Stomach smooth muscle (tissue), 2 donors: ENCODE measurements around the gene CHKB.

Experiments
- H3K27ac ChIP-seq: one replicate; pipeline ENCODE4 v1.7.0; 2013; ENCODE audit warnings: mild to moderate bottlenecking, low read length, inconsistent platforms
- H3K27me3 ChIP-seq, 2 donors: one replicate each; pipeline ENCODE4 v1.7.0; 2013; ENCODE audit warnings: low read length in 2 of 2; ENCODE audit not compliant: insufficient read depth in 2 of 2, control insufficient read depth in 1 of 2
- H3K36me3 ChIP-seq, 2 donors: one replicate each; pipeline ENCODE4 v1.7.0; 2013; ENCODE audit warnings: low read length in 2 of 2; ENCODE audit not compliant: control insufficient read depth in 2 of 2, insufficient read depth in 2 of 2
- H3K4me1 ChIP-seq: one replicate; pipeline ENCODE4 v1.7.0; 2013; ENCODE audit warnings: low read length; ENCODE audit not compliant: control insufficient read depth, insufficient read depth
- H3K4me3 ChIP-seq, 2 donors: one replicate each; pipeline ENCODE4 v1.7.0; 2013; ENCODE audit warnings: low read length in 2 of 2
- H3K9ac ChIP-seq, 2 donors: one replicate each; pipeline ENCODE4 v1.7.0; 2013; ENCODE audit warnings: low read length in 2 of 2, mild to moderate bottlenecking in 1 of 2
- H3K9me3 ChIP-seq, 2 donors: one replicate each; pipeline ENCODE4 v1.7.0; 2013; ENCODE audit warnings: low read length in 2 of 2; ENCODE audit not compliant: control insufficient read depth in 2 of 2
- donor health status: healthy.
- donor health status: Pancreatic carcinoma.

Gene CHKB

GRCh38 chr22:50571264-50572175 lies 11.1 kb downstream of the CHKB start:
- Histone ChIP-seq H3K36me3 (peaks cover 0 to 5% of the 10 kb centered on the region in 2 donors), H3K27ac (no peak overlapping the region), H3K4me1 (no peaks in the 10 kb centered on the region)

GRCh38 chr22:50570861-50571260 lies 11.8 kb downstream of the CHKB start:
- no peak overlapping the region for H3K4me3 ChIP-seq
- no peak overlapping the region for H3K9ac ChIP-seq
- H3K4me1 ChIP-seq: no peaks in the 10 kb centered on the region
- H3K27ac ChIP-seq: no peak overlapping the region
- no peaks in the 10 kb centered on the region for H3K27me3 ChIP-seq
- H3K9me3 ChIP-seq: no peaks in the 10 kb centered on the region
- peaks cover 0 to 5% of the 10 kb centered on the region in 2 donors for H3K36me3 ChIP-seq

More at GRCh38 chr22:50571264-50572175, 11.1 kb downstream of the CHKB start:
- H3K9ac ChIP-seq: no peak overlapping the region
- peaks cover 0 to 3% of the 10 kb centered on the region in 2 donors for H3K27me3 ChIP-seq
- no peaks in the 10 kb centered on the region for H3K9me3 ChIP-seq
- H3K4me3 ChIP-seq: no peak overlapping the region

GRCh38 chr22:50569896-50570535 lies 12.6 kb downstream of the CHKB start:
- peaks cover 0 to 5% of the 10 kb centered on the region in 2 donors for H3K36me3 ChIP-seq
- no peak overlapping the region for H3K4me3 ChIP-seq
- H3K27me3 ChIP-seq: no peaks in the 10 kb centered on the region
- H3K9ac ChIP-seq: no peak overlapping the region
- H3K27ac ChIP-seq: no peak overlapping the region
- no peaks in the 10 kb centered on the region for H3K4me1 ChIP-seq
- no peaks in the 10 kb centered on the region for H3K9me3 ChIP-seq

- Histone ChIP-seq H3K9ac (no peak overlapping the region), H3K36me3 (peaks cover 0 to 5% of the 10 kb centered on the region in 2 donors), H3K27ac (no peak overlapping the region), H3K27me3 (no peaks in the 10 kb centered on the region), H3K4me3 (no peak overlapping the region), H3K9me3 (no peaks in the 10 kb centered on the region), H3K4me1 (no peaks in the 10 kb centered on the region)
Observed at GRCh38 chr22:50569041-50569459, 13.6 kb downstream of the CHKB start.

GRCh38 chr22:50568626-50569025 lies 14.0 kb downstream of the CHKB start:
- H3K4me1 ChIP-seq: peaks cover 4% of the 10 kb centered on the region
- H3K36me3 ChIP-seq: peaks cover 0 to 5% of the 10 kb centered on the region in 2 donors
- no peak overlapping the region for H3K9ac ChIP-seq
- H3K27ac ChIP-seq: no peak overlapping the region
- H3K27me3 ChIP-seq: no peaks in the 10 kb centered on the region
- H3K4me3 ChIP-seq: no peak overlapping the region
- no peaks in the 10 kb centered on the region for H3K9me3 ChIP-seq

- peaks cover 10% of the 10 kb centered on the region for H3K4me1 ChIP-seq
- H3K36me3 ChIP-seq: peaks cover 0 to 5% of the 10 kb centered on the region in 2 donors
- no peak overlapping the region for H3K9ac ChIP-seq
Observed at GRCh38 chr22:50567721-50568252, 14.9 kb downstream of the CHKB start.

GRCh38 chr22:50564289-50564688 lies 18.4 kb downstream of the CHKB start:
- H3K4me3 ChIP-seq: no peak overlapping the region
- no peaks in the 10 kb centered on the region for H3K36me3 ChIP-seq
- no peak overlapping the region for H3K9ac ChIP-seq
- no peak overlapping the region for H3K27ac ChIP-seq
- no peaks in the 10 kb centered on the region for H3K27me3 ChIP-seq
- H3K9me3 ChIP-seq: no peaks in the 10 kb centered on the region
- H3K4me1 ChIP-seq: peaks cover 10% of the 10 kb centered on the region

More at GRCh38 chr22:50567721-50568252, 14.9 kb downstream of the CHKB start:
- no peaks in the 10 kb centered on the region for H3K27me3 ChIP-seq
- no peak overlapping the region for H3K27ac ChIP-seq
- no peaks in the 10 kb centered on the region for H3K9me3 ChIP-seq
- no peak overlapping the region for H3K4me3 ChIP-seq

- Histone ChIP-seq H3K36me3 (no peaks in the 10 kb centered on the region), H3K9ac (peak overlapping the region; percentile 65 to 80), H3K4me3 (peak overlapping the region; percentile 76 to 92), H3K4me1 (peaks cover 10% of the 10 kb centered on the region), H3K27ac (no peak overlapping the region), H3K27me3 (no peaks in the 10 kb centered on the region), H3K9me3 (no peaks in the 10 kb centered on the region)
Observed at GRCh38 chr22:50563413-50564160, 19.1 kb downstream of the CHKB start.

GRCh38 chr22:50562523-50563412 lies 19.9 kb downstream of the CHKB start, which contains the start of gene SYCE3:
TSS of gene SYCE3 (minus strand) at chr22:50562919. CDS start at chr22:50556405, 6,514 bp downstream.
- Histone ChIP-seq H3K36me3 (no peaks in the 10 kb centered on the region), H3K9ac (peak within 1 kb of the TSS; percentile 65 to 80), H3K27me3 (peaks cover 0 to 1% of the 10 kb centered on the region in 2 donors), H3K4me3 (peak within 1 kb of the TSS; percentile 76 to 92), H3K9me3 (no peaks in the 10 kb centered on the region), H3K4me1 (peaks cover 10% of the 10 kb centered on the region), H3K27ac (no peak within 1 kb of the TSS)
